Stimulated activated naive B cell treated with anti-CD40 and anti-IgM and Interleukin-4, amounts not matched to agents 10 μg/mL and 1 μg/mL and 100 μg/mL, for 72 hours (primary cell): ENCODE measurements around the gene SDHAF4.
"Not testable (repeated sequence)": the region's sequence is repeated elsewhere in the genome, so short reads cannot be mapped to it uniquely, and the experiment has no call there.

Experiments used
- ATAC-seq, 2 donors: fragments of 150-1000 bp; cut with Tn5 transposase; replicated peaks; 2 replicates each; pipeline ENCODE4 v1.10.0; 2021; ENCODE audit warnings: moderate library complexity in 1 of 2
- DNase-seq: peaks from one replicate; pipeline ENCODE4 v3.0.0; 2021
- H3K27ac Mint-ChIP-seq: one replicate; pipeline ENCODE4 v1.8.0; 2022; ENCODE audit warnings: mild to moderate bottlenecking, mixed read lengths
- H3K27me3 Mint-ChIP-seq, 2 donors: one replicate each; pipeline ENCODE4 v1.8.0; 2022; ENCODE audit warnings: mixed read lengths in 2 of 2
- H3K36me3 Mint-ChIP-seq, 2 donors: one replicate each; pipeline ENCODE4 v1.8.0; 2022; ENCODE audit warnings: mixed read lengths in 2 of 2, mild to moderate bottlenecking in 1 of 2
- H3K4me1 Mint-ChIP-seq, 2 donors: one replicate each; pipeline ENCODE4 v1.8.0; 2022; ENCODE audit warnings: mixed read lengths in 2 of 2, mild to moderate bottlenecking in 1 of 2
- H3K4me3 Mint-ChIP-seq, 2 donors: one replicate each; pipeline ENCODE4 v1.8.0; 2022; ENCODE audit warnings: mild to moderate bottlenecking in 2 of 2, mixed read lengths in 2 of 2, moderate library complexity in 1 of 2
- H3K9me3 Mint-ChIP-seq, 2 donors: one replicate each; pipeline ENCODE4 v1.8.0; 2022; ENCODE audit warnings: mixed read lengths in 2 of 2, mild to moderate bottlenecking in 1 of 2

Gene SDHAF4

GRCh38 chr6:70566751-70567382, at the start of gene SDHAF4:
SDHAF4 (plus strand) TSS chr6:70566930; CDS start chr6:70566941, 11 bp downstream.
- no peaks in the 10 kb centered on the region for H3K9me3 Mint-ChIP-seq
- no peaks in the 10 kb centered on the region for H3K27me3 Mint-ChIP-seq
- peak within 1 kb of the TSS; percentile 83 to 86 for H3K4me3 Mint-ChIP-seq
- peaks cover 4 to 8% of the 10 kb centered on the region in 2 donors for H3K4me1 Mint-ChIP-seq
- peaks cover 5 to 17% of the 10 kb centered on the region in 2 donors for H3K36me3 Mint-ChIP-seq
- peak; percentile 99 for ATAC-seq
- DNase-seq: peak; percentile 91
- peak within 1 kb of the TSS; percentile 93 for H3K27ac Mint-ChIP-seq

GRCh38 chr6:70518723-70519122, 48.0 kb upstream of the SDHAF4 start:
- H3K36me3 Mint-ChIP-seq: peaks cover 0 to 13% of the 10 kb centered on the region in 2 donors
- H3K9me3 Mint-ChIP-seq: no peaks in the 10 kb centered on the region
- H3K27me3 Mint-ChIP-seq: no peaks in the 10 kb centered on the region
- no peak overlapping the region for H3K4me3 Mint-ChIP-seq
- no peaks in the 10 kb centered on the region for H3K4me1 Mint-ChIP-seq
- no peak for ATAC-seq
- H3K27ac Mint-ChIP-seq: no peak overlapping the region
- no peak for DNase-seq

GRCh38 chr6:70520575-70520974, 46.2 kb upstream of the SDHAF4 start:
- DNase-seq: no peak
- H3K9me3 Mint-ChIP-seq: no peaks in the 10 kb centered on the region
- H3K4me3 Mint-ChIP-seq: no peak overlapping the region
- peak in 1 of 2 donors; percentile 36 for ATAC-seq
- H3K27ac Mint-ChIP-seq: no peak overlapping the region
- no peaks in the 10 kb centered on the region for H3K4me1 Mint-ChIP-seq
- H3K27me3 Mint-ChIP-seq: no peaks in the 10 kb centered on the region
- H3K36me3 Mint-ChIP-seq: peaks cover 10 to 11% of the 10 kb centered on the region in 2 donors

DNA sequence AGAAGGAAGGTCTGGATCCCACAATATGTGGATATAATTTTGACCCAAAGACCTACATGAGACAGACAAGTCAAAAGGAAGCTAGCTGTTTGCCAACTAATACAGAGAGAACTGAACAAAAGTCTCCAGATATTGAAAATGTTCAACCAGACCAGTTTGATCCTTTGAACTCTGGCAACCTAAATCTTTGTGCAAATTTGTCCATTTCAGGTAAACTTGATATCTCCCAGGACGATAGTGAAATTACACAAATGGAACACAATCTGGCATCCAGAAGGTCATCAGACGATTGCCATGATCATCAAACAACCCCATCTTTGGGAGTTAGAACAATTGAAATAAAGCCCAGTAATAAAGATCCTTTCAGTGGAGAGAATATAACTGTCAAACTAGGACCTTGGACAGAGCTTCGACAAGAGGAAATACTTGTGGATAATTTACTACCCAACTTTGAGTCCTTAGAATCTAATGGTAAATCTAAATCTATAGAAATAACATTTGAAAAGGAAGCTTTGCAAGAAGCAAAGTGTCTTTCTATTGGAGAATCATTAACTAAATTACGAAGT, 41.9 kb upstream of the SDHAF4 start:
- H3K27me3 Mint-ChIP-seq: no peaks in the 10 kb centered on the region
- H3K4me3 Mint-ChIP-seq: no peak overlapping the region
- DNase-seq (no peak), ATAC-seq (no peak)
- peaks cover 9 to 25% of the 10 kb centered on the region in 2 donors for H3K36me3 Mint-ChIP-seq
- H3K9me3 Mint-ChIP-seq: no peaks in the 10 kb centered on the region
- no peaks in the 10 kb centered on the region for H3K4me1 Mint-ChIP-seq
- H3K27ac Mint-ChIP-seq: no peak overlapping the region

GRCh38 chr6:70527071-70527737, 39.5 kb upstream of the SDHAF4 start:
- Mint-ChIP-seq H3K36me3 (peaks cover 9 to 28% of the 10 kb centered on the region in 2 donors), H3K27me3 (no peaks in the 10 kb centered on the region), H3K4me1 (peaks cover 0 to 7% of the 10 kb centered on the region in 2 donors), H3K4me3 (no peak overlapping the region), H3K27ac (no peak overlapping the region), H3K9me3 (no peaks in the 10 kb centered on the region)
- no peak for ATAC-seq
- DNase-seq: no peak

DNA sequence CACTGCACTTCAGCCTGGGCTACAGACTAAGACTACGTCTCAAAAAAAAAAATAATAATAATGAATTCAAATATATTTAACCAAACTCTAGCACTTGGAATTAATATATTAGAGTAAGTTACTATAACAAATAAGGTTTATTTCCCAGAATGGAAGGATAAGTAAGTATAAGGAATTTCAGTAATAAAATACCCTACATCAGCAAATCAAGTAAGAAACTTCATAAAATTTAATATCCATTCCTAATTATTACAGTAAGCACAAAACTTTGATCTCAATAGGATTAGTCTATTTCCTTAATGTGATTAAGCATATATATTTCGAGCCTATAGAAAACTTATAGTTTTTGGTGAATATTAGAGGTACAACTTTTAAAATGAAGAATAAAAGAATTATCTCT, 36.7 kb upstream of the SDHAF4 start:
- ATAC-seq (no peak), DNase-seq (no peak)
- peaks cover 7 to 28% of the 10 kb centered on the region in 2 donors for H3K36me3 Mint-ChIP-seq
- no peak overlapping the region for H3K4me3 Mint-ChIP-seq
- no peaks in the 10 kb centered on the region for H3K9me3 Mint-ChIP-seq
- H3K27ac Mint-ChIP-seq: no peak overlapping the region
- H3K4me1 Mint-ChIP-seq: peaks cover 0 to 7% of the 10 kb centered on the region in 2 donors
- no peaks in the 10 kb centered on the region for H3K27me3 Mint-ChIP-seq

DNA sequence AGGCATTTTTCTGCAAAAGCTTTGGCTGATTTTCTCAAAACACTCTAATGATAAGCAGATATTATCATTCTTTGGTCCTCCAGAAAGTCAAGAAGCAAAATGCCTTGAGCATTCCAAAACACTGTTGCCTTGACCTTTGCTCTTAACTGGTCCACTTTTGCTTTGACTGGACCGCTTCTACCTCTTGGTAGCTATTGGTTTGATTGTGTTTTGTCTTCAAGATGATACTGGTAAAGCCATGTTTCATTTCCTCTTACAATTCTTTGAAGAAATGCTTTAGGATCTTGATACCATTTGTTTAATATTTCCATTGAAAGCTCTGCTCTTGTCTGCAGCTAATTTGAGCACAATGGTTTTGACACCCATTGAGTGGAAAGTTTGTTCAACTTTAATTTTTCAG, 35.6 kb upstream of the SDHAF4 start:
- peaks cover 7 to 23% of the 10 kb centered on the region in 2 donors for H3K36me3 Mint-ChIP-seq
- peaks cover 0 to 7% of the 10 kb centered on the region in 2 donors for H3K4me1 Mint-ChIP-seq
- DNase-seq (peak; percentile 1), ATAC-seq (peak; percentile 85 to 89)
- H3K4me3 Mint-ChIP-seq: no peak overlapping the region
- H3K27me3 Mint-ChIP-seq: no peaks in the 10 kb centered on the region
- peak overlapping the region; percentile 43 for H3K27ac Mint-ChIP-seq
- no peaks in the 10 kb centered on the region for H3K9me3 Mint-ChIP-seq

- H3K27ac Mint-ChIP-seq: no peak overlapping the region
- no peak for DNase-seq
- no peak for ATAC-seq
- no peaks in the 10 kb centered on the region for H3K27me3 Mint-ChIP-seq
- peaks cover 0 to 8% of the 10 kb centered on the region in 2 donors for H3K4me1 Mint-ChIP-seq
- no peak overlapping the region for H3K4me3 Mint-ChIP-seq
- peaks cover 19 to 26% of the 10 kb centered on the region in 2 donors for H3K36me3 Mint-ChIP-seq
- no peaks in the 10 kb centered on the region for H3K9me3 Mint-ChIP-seq
These were observed 29.5 kb upstream of the SDHAF4 start for GRCh38 chr6:70537266-70537665.

DNA sequence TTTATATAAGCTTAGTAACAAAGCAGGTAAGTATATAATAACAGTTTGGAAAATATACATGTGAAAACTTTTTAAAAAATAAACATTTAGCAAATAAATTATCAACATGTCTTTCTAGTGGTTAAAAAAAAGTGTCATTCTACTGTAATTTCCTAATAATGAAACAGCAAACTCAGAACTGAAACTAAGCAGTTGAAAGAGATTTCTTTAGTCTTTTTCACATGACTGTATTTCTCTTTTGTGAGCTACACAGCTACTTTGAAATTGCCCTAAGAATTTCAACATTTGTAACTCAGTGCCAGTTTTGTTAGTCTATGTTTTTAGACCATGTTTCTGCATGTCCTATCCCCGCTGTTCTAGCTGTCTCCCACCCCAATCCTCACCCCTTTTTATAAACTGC, 28.4 kb upstream of the SDHAF4 start:
- Mint-ChIP-seq H3K27ac (no peak overlapping the region), H3K9me3 (no peaks in the 10 kb centered on the region), H3K36me3 (peaks cover 14 to 21% of the 10 kb centered on the region in 2 donors), H3K4me1 (peaks cover 0 to 8% of the 10 kb centered on the region in 2 donors), H3K27me3 (no peaks in the 10 kb centered on the region), H3K4me3 (no peak overlapping the region)
- DNase-seq (no peak), ATAC-seq (peak in 1 of 2 donors; percentile 53)

GRCh38 chr6:70547313-70547712, 19.4 kb upstream of the SDHAF4 start:
- H3K4me1 Mint-ChIP-seq: no peaks in the 10 kb centered on the region
- peaks cover 0 to 9% of the 10 kb centered on the region in 2 donors for H3K36me3 Mint-ChIP-seq
- H3K27me3 Mint-ChIP-seq: no peaks in the 10 kb centered on the region
- DNase-seq (no peak), ATAC-seq (no peak)
- no peaks in the 10 kb centered on the region for H3K9me3 Mint-ChIP-seq
- no peak overlapping the region for H3K4me3 Mint-ChIP-seq
- no peak overlapping the region for H3K27ac Mint-ChIP-seq

GRCh38 chr6:70547905-70548304, 18.8 kb upstream of the SDHAF4 start:
- DNase-seq (no peak), ATAC-seq (no peak)
- Mint-ChIP-seq H3K36me3 (peaks cover 0 to 9% of the 10 kb centered on the region in 2 donors), H3K4me1 (no peaks in the 10 kb centered on the region), H3K27me3 (no peaks in the 10 kb centered on the region), H3K9me3 (no peaks in the 10 kb centered on the region), H3K4me3 (no peak overlapping the region), H3K27ac (no peak overlapping the region)

- ATAC-seq (no peak), DNase-seq (no peak)
- Mint-ChIP-seq H3K4me1 (no peaks in the 10 kb centered on the region), H3K27me3 (no peaks in the 10 kb centered on the region), H3K4me3 (no peak overlapping the region), H3K27ac (no peak overlapping the region), H3K36me3 (peaks cover 0 to 9% of the 10 kb centered on the region in 2 donors), H3K9me3 (no peaks in the 10 kb centered on the region)
These were observed 17.4 kb upstream of the SDHAF4 start for GRCh38 chr6:70549327-70549726.

- Mint-ChIP-seq H3K9me3 (no peaks in the 10 kb centered on the region), H3K27me3 (no peaks in the 10 kb centered on the region), H3K4me1 (no peaks in the 10 kb centered on the region), H3K36me3 (peaks cover 0 to 9% of the 10 kb centered on the region in 2 donors), H3K27ac (no peak overlapping the region), H3K4me3 (no peak overlapping the region)
- no peak for DNase-seq
- ATAC-seq: no peak
These were observed 15.2 kb upstream of the SDHAF4 start for GRCh38 chr6:70551566-70551965.

DNA sequence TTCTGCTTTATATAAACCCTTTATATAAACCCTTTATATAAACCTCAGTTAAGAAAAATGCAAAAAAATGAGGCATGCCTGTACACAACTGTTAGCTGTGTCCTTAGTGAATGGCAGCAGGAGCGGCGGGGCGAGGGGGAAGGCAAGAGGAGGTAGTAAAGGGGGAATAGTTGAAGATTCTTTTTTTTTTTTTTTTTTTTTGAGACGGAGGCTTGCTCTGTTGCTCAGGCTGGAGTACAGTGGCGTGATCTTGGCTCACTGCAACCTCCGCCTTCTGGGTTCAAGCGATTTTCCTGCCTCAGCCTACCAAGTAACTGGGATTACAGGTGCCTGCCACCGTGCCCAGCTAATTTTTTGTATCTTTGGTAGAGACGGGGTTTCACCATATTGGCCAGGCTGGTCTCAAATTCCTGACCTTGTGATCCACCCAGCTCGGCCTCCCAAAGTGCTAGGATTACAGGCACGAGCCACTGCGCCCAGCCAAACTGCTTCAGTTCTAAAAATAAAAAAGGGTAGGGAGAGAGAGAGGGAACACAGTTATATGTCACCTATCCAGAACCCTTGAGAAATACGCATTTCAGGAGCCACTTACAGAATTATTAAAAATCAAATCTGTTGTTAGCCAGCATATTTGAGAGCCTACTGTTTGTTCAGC, 14.3 kb upstream of the SDHAF4 start:
- not testable (repeated sequence) for H3K4me3 Mint-ChIP-seq, H3K27me3 Mint-ChIP-seq, ATAC-seq, H3K27ac Mint-ChIP-seq, H3K4me1 Mint-ChIP-seq, H3K36me3 Mint-ChIP-seq, H3K9me3 Mint-ChIP-seq, DNase-seq
